ENCODE data around the gene DSG4. TPM values are rescaled to one million over a fixed set of nuclear protein-coding genes. Genes with fewer than 3 reads are reported as not detected.
"Not testable (repeated sequence)": the region's sequence is repeated elsewhere in the genome, so short reads cannot be mapped to it uniquely, and the experiment has no call there.

DSG4 gene
- total RNA-seq (2021) (not detected in 2 replicates), Bru-seq, nascent RNA (not detected), BruChase-seq, experiment 1, labeled RNA remaining after a 2-hour chase (not detected), BruChase-seq, experiment 2, labeled RNA remaining after a 6-hour chase (not detected)
- long read RNA-seq, result 0 reads

- no peaks in the 10 kb centered on the region for H3K4me1 ChIP-seq (ENCODE audit: insufficient read depth, low read length, poor library complexity, severe bottlenecking)
- no peak within 1 kb of the TSS for H3K27ac ChIP-seq (ENCODE audit: low read depth, low read length, poor library complexity, severe bottlenecking)
- no peaks in the 10 kb centered on the region for H3K9me3 ChIP-seq (ENCODE audit: low read depth, low read length, poor library complexity, severe bottlenecking)
- TF ChIP-seq CTCF (conservative IDR thresholded peaks at IDR 0.05; ENCODE audit: low read depth, low read length) (no peak), EZH2 (IDR thresholded peaks at IDR 0.05; ENCODE audit: borderline replicate concordance, low read depth, low read length, poor library complexity, severe bottlenecking) (no peak)
- intact Hi-C loops (cut with micrococcal nuclease; ENCODE audit: unreplicated experiment), result no loop called here
- ChIA-PET CTCF (no interaction called here), POLR2A (ENCODE audit: low non-redundant PET) (no interaction called here)
- no TSS peak for BruUV-seq (replicated peaks)
- H3K36me3 ChIP-seq (ENCODE audit: insufficient read depth, low read length, poor library complexity, severe bottlenecking), result no peaks in the 10 kb centered on the region
- H3K27me3 ChIP-seq (replicated peaks; ENCODE audit: insufficient read depth, low read depth, low read length, poor library complexity), result peaks cover 4% of the 10 kb centered on the region
- no peak within 1 kb of the TSS for H3K4me3 ChIP-seq (ENCODE audit: low read depth, low read length, poor library complexity, severe bottlenecking)
- DNase-seq (ENCODE audit: low spot score), result no peak
Measured at GRCh38 chr18:31376477-31376876, at the start of gene DSG4. Gene DSG4, plus strand, starts transcription at chr18:31376777. Its CDS starts 135 bp downstream, at chr18:31376912.

GRCh38 chr18:31329787-31330438 lies 46.7 kb upstream of the DSG4 start:
- Histone ChIP-seq H3K27ac (ENCODE audit: low read depth, low read length, poor library complexity, severe bottlenecking) (no peak overlapping the region), H3K27me3 (replicated peaks; ENCODE audit: insufficient read depth, low read depth, low read length, poor library complexity) (peaks cover 13% of the 10 kb centered on the region), H3K36me3 (ENCODE audit: insufficient read depth, low read length, poor library complexity, severe bottlenecking) (no peaks in the 10 kb centered on the region), H3K4me1 (ENCODE audit: insufficient read depth, low read length, poor library complexity, severe bottlenecking) (no peaks in the 10 kb centered on the region), H3K4me3 (ENCODE audit: low read depth, low read length, poor library complexity, severe bottlenecking) (no peak overlapping the region), H3K9me3 (ENCODE audit: low read depth, low read length, poor library complexity, severe bottlenecking) (no peaks in the 10 kb centered on the region)
- intact Hi-C loops (cut with micrococcal nuclease; ENCODE audit: unreplicated experiment), result no loop called here
- no peak for DNase-seq (ENCODE audit: low spot score)
- ChIA-PET CTCF (no interaction called here), POLR2A (ENCODE audit: low non-redundant PET) (no interaction called here)
- no TSS peak for BruUV-seq (replicated peaks)
- TF ChIP-seq EZH2 (IDR thresholded peaks at IDR 0.05; ENCODE audit: borderline replicate concordance, low read depth, low read length, poor library complexity, severe bottlenecking) (no peak), CTCF (conservative IDR thresholded peaks at IDR 0.05; ENCODE audit: low read depth, low read length) (no peak)

GRCh38 chr18:31343454-31343853 lies 33.1 kb upstream of the DSG4 start:
- ChIA-PET CTCF (no interaction called here), POLR2A (ENCODE audit: low non-redundant PET) (no interaction called here)
- Histone ChIP-seq H3K9me3 (ENCODE audit: low read depth, low read length, poor library complexity, severe bottlenecking) (no peaks in the 10 kb centered on the region), H3K27me3 (replicated peaks; ENCODE audit: insufficient read depth, low read depth, low read length, poor library complexity) (no peaks in the 10 kb centered on the region), H3K4me1 (ENCODE audit: insufficient read depth, low read length, poor library complexity, severe bottlenecking) (no peaks in the 10 kb centered on the region), H3K36me3 (ENCODE audit: insufficient read depth, low read length, poor library complexity, severe bottlenecking) (no peaks in the 10 kb centered on the region), H3K27ac (ENCODE audit: low read depth, low read length, poor library complexity, severe bottlenecking) (no peak overlapping the region), H3K4me3 (ENCODE audit: low read depth, low read length, poor library complexity, severe bottlenecking) (no peak overlapping the region)
- no peak for DNase-seq (ENCODE audit: low spot score)
- BruUV-seq (replicated peaks), result no TSS peak
- intact Hi-C loops (cut with micrococcal nuclease; ENCODE audit: unreplicated experiment), result no loop called here
- TF ChIP-seq EZH2 (IDR thresholded peaks at IDR 0.05; ENCODE audit: borderline replicate concordance, low read depth, low read length, poor library complexity, severe bottlenecking) (no peak), CTCF (conservative IDR thresholded peaks at IDR 0.05; ENCODE audit: low read depth, low read length) (no peak)

GRCh38 chr18:31353336-31353735 lies 23.2 kb upstream of the DSG4 start:
- CTCF ChIA-PET; H3K4me3 ChIP-seq (ENCODE audit: low read depth, low read length, poor library complexity, severe bottlenecking); H3K9me3 ChIP-seq (ENCODE audit: low read depth, low read length, poor library complexity, severe bottlenecking); H3K27me3 ChIP-seq (replicated peaks; ENCODE audit: insufficient read depth, low read depth, low read length, poor library complexity); H3K4me1 ChIP-seq (ENCODE audit: insufficient read depth, low read length, poor library complexity, severe bottlenecking); DNase-seq (ENCODE audit: low spot score); H3K27ac ChIP-seq (ENCODE audit: low read depth, low read length, poor library complexity, severe bottlenecking); BruUV-seq (replicated peaks); POLR2A ChIA-PET (ENCODE audit: low non-redundant PET); H3K36me3 ChIP-seq (ENCODE audit: insufficient read depth, low read length, poor library complexity, severe bottlenecking); intact Hi-C loops (cut with micrococcal nuclease; ENCODE audit: unreplicated experiment): not testable (repeated sequence)

Measured in A673 (cell line).